IPS-18c (cell line): Measurements from ENCODE around the gene EHBP1L1.

Experiments used
- H3K4me3 ChIP-seq: 2 replicates; pipeline ENCODE4 v1.7.0; 2013; ENCODE audit warnings: low read depth, mild to moderate bottlenecking, low read length, moderate library complexity; ENCODE audit not compliant: insufficient read depth
- H3K9me3 ChIP-seq: one replicate; pipeline ENCODE4 v1.6.1; 2013; ENCODE audit warnings: mild to moderate bottlenecking, low read length, moderate library complexity; ENCODE audit not compliant: control insufficient read depth, insufficient read depth

EHBP1L1 gene

DNA sequence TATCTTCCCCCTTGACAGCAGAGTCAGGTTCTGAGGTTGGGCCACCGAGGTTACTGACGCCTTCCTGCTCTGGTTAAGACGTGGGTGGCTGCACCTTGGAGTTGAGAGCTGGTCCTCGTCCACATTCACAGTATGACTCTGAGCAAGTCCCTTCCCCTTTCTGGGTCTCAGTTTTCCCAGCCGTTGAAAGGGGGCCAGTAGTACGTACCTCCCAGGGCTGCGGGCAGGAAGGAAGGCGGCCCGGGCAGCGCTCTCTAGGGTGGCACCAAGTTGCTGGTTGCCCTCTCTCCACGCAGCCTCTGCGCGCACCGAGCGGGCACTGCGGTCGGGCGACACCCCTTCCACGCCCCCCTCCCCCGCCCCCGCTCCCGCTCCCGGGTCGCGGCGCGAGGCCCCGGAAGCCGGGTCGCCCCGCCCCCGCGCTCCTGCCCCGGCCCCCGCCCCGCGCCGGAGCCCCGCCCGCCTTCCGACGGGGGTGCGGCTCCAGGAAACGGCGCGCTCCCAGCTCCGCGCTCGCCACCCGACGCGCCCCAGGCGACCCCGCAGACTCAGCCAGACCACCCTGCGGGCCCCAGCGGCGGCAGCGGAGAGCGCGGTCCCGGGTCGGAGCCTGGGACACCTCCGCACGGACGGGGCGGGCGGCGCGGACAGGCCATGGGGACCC lies at the start of gene EHBP1L1:
Gene EHBP1L1 (plus strand): TSS at position 486 of the 664 bp plus-strand sequence. CDS start 250 bp downstream, outside the sequence.
- peak within 1 kb of the TSS; percentile 46 for H3K4me3 ChIP-seq
- peaks cover 2% of the 10 kb centered on the region for H3K9me3 ChIP-seq

DNA sequence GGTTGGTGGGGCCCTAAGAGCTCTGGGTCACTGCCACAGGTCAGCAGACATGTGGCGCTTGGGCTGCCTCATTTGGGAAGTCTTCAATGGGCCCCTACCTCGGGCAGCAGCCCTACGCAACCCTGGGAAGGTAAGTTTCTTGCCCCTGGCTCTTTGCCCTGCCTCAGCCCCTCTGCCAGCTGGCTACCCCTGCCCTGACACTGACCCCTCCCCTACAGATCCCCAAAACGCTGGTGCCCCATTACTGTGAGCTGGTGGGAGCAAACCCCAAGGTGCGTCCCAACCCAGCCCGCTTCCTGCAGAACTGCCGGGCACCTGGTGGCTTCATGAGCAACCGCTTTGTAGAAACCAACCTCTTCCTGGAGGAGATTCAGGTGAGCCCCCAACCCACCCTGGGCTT lies 49.1 kb upstream of the EHBP1L1 start:
- no peaks in the 10 kb centered on the region for H3K9me3 ChIP-seq
- H3K4me3 ChIP-seq: no peak overlapping the region

DNA sequence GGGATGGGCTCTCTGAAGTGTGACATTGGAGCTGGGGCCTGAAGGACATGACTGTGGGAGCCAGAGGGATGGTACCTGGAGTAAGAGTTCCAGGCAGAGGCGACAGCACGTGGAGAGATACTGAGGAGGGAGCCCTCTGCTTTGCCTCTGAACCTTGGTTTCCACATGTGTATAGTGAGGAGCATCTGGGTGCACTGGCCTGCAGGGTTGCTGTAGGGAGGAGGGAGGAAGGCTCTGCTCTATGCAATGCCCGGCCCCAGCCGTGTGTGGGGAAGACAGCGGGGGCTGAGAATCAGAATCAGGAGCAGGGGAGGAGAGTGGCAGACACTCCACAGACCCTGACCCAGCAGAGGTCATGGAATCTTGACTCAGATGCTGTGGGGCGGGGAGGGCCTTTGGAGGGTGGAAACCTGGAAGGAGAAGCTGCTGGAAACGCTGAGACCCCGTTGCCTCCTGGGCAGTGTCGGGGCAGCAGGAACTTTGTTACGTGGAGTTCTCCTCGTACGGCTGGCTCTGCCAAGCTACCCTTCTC lies 47.0 kb upstream of the EHBP1L1 start:
- H3K9me3 ChIP-seq: no peaks in the 10 kb centered on the region
- H3K4me3 ChIP-seq: no peak overlapping the region

DNA sequence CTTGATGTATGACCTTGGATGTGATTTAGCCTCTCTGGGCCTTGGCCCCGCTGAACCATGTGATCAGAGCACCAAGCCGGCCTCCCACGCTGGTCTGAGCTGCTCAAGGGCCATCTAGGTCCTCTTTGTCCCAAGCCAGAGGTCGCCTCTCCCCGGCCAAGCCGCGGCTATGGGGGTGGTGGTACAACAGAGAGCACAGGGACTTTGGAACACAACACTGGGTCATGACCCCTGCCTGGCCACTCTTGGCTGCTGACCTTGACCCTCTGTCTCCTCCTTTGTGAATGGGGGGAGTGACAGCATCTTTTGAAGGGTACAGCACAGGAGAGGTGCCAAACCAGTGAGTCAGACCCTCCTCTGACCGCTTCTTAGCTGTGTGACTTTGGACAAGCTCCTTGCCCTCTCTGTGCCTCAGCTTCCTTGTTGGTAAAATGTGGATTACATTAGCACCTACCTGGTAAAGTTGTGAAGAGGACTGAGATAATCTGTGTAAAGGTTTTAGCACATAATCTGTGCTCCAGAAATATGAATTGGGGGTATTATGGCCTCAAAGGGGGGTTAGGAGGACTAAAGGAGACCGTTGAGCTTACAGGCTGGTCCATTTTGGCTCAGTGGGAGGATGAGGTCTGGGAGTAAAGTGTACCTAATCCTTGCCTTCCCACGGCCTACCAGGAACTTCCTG lies 46.2 kb upstream of the EHBP1L1 start:
- no peak overlapping the region for H3K4me3 ChIP-seq
- H3K9me3 ChIP-seq: no peaks in the 10 kb centered on the region

DNA sequence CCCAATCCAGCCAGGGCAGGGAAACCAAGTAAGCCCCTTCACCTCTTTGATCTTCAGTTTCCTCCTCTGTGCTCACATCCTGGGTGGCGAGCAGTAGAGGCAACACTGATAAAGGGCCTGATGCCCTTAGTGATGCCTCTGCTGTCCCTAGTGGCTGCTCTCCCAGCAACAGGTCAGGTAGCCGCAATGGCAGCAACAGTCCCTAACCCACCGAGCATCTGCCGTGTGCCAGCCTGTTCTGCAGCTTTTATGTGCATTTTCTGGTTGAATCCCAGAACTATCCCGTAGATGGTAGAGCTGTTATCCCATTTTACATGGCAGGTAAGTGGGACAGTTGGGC lies 45.7 kb upstream of the EHBP1L1 start:
- Histone ChIP-seq H3K9me3 (no peaks in the 10 kb centered on the region), H3K4me3 (no peak overlapping the region)

DNA sequence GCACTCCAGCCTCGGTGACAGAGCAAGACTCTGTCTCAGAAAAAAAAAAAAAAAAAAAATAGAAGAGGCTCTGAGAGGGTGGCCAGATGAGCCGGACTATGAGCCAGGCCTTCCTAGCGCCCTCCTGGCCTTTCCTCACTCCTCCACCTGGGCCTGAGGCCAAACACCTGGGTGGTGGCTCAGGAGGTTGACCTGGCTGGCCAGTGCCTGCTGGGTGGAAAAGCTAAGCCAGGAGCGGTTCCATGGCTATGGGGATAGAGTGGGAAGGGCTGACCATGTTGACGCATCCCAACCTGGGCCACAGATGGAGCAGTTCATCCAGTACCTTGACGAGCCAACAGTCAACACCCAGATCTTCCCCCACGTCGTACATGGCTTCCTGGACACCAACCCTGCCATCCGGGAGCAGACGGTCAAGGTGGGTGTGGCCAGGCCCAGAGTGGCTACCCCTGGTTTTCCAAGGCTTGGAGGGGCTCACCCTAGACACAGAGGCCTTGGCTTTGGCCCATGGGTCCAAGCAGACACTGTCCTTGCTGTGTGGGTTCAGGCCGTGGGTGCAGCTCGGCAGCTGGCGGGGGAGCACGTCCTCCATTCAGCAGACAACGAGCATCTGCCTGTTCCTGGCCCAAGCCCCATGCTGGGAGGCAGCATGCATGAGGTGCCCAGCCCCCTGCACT lies 43.3 kb upstream of the EHBP1L1 start:
- Histone ChIP-seq H3K9me3 (no peaks in the 10 kb centered on the region), H3K4me3 (no peak overlapping the region)

DNA sequence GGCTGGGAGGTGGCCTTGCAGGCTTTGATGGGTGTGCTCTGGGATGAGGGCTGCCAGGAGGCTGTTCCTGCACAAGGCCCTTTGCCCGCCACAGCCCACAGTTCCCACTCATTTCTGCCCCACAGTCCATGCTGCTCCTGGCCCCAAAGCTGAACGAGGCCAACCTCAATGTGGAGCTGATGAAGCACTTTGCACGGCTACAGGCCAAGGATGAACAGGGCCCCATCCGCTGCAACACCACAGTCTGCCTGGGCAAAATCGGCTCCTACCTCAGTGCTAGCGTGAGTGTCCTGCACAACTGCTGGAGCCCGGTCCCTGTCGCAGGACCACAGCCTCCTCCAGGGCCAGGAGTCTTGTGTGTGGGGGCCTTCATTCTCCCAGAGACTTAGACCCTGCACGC lies 40.8 kb upstream of the EHBP1L1 start:
- no peak overlapping the region for H3K4me3 ChIP-seq
- H3K9me3 ChIP-seq: peaks cover 2% of the 10 kb centered on the region

DNA sequence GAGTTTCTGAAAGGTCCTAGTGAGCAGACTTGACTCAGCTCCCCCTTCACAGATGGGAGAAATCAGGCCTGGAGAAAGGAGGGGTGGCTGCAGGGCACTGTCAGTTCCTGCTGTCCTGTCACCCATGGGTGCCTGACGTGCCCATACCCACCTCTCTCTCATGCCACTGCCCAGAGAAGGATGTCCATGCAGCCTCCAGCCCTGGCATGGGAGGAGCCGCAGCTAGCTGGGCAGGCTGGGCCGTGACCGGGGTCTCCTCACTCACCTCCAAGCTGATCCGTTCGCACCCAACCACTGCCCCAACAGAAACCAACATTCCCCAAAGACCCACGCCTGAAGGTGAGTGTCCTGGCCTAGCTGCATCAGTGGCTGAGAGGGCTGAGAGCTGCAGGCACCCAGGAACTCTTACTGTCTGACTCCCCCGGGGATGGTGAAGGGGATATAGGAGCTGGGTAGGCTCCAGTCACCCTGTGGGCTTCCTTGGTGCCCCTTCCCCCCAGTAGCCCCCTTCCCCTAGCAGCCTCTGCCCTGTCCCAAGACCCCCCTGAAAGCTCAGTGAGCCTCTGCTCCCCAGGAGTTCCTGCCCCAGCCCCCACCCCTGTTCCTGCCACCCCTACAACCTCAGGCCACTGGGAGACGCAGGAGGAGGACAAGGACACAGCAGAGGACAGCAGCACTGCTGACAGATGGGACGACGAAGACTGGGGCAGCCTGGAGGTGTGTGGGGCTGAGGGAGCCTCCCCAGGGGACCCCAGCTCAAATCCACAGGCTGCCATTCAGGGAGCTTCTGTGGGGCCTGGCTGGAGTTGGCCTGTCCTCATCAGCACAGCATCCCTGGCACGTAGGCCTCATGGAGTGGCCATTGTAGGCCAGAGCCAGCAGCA lies 39.2 kb upstream of the EHBP1L1 start:
- peaks cover 2% of the 10 kb centered on the region for H3K9me3 ChIP-seq
- H3K4me3 ChIP-seq: no peak overlapping the region

DNA sequence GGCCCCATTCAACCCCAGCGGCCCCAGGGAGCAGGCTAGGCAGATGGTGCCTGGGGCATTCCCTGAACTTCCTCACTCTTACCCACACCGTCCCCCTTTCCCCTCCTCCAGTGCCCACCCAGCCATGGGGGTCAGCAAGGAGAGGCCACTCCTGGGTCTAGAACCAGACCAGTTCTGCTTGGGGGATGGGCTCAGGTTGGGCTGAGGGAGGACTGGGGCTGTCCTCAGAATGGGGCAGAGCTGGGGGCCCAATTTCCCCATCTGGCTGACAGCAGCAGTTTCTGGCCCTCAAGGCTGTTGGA lies 38.6 kb upstream of the EHBP1L1 start:
- H3K4me3 ChIP-seq: no peak overlapping the region
- peaks cover 2% of the 10 kb centered on the region for H3K9me3 ChIP-seq

DNA sequence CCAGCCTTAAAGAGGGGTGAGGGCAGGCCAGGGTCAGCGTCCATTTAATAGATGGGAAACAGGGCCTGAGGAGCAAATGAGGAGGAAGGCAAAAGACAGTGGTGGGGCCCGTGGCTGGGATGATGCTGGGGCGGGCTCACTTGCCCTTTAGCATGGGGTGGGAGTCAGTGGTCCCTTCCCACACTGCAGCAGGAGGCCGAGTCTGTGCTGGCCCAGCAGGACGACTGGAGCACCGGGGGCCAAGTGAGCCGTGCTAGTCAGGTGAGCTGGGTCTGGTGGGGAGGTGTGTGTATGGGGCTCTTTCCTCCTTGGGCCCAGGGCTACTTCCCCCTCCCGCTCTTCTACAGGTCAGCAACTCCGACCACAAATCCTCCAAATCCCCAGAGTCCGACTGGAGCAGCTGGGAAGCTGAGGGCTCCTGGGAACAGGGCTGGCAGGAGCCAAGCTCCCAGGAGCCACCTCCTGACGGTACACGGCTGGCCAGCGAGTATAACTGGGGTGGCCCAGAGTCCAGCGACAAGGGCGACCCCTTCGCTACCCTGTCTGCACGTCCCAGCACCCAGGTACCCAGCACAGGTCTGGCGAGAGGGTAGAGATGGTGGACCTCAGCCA lies 38.1 kb upstream of the EHBP1L1 start:
- peaks cover 2% of the 10 kb centered on the region for H3K9me3 ChIP-seq

DNA sequence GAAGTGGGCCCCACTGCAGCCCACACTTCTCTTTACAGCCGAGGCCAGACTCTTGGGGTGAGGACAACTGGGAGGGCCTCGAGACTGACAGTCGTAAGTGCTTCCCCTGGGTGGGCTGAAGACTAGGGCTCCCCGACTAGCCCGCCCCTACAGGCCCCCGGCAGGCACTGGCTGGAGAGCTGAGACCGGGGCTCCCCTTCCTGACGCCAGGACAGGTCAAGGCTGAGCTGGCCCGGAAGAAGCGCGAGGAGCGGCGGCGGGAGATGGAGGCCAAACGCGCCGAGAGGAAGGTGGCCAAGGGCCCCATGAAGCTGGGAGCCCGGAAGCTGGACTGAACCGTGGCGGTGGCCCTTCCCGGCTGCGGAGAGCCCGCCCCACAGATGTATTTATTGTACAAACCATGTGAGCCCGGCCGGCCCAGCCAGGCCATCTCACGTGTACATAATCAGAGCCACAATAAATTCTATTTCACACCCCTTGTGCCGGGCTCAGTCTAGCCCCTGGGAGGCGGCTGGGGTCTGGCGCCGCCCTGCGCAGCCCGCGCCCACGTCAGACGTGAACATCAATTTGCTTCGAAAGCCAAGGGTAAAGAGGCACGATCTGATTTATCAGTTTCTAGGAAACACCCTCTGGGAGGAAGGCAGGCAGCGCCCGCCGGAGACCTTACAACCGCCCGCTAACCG lies 37.5 kb upstream of the EHBP1L1 start:
- Histone ChIP-seq H3K4me3 (no peak overlapping the region), H3K9me3 (peaks cover 2% of the 10 kb centered on the region)

More for the DNA sequence above, 38.1 kb upstream of the EHBP1L1 start:
- H3K4me3 ChIP-seq: no peak overlapping the region

DNA sequence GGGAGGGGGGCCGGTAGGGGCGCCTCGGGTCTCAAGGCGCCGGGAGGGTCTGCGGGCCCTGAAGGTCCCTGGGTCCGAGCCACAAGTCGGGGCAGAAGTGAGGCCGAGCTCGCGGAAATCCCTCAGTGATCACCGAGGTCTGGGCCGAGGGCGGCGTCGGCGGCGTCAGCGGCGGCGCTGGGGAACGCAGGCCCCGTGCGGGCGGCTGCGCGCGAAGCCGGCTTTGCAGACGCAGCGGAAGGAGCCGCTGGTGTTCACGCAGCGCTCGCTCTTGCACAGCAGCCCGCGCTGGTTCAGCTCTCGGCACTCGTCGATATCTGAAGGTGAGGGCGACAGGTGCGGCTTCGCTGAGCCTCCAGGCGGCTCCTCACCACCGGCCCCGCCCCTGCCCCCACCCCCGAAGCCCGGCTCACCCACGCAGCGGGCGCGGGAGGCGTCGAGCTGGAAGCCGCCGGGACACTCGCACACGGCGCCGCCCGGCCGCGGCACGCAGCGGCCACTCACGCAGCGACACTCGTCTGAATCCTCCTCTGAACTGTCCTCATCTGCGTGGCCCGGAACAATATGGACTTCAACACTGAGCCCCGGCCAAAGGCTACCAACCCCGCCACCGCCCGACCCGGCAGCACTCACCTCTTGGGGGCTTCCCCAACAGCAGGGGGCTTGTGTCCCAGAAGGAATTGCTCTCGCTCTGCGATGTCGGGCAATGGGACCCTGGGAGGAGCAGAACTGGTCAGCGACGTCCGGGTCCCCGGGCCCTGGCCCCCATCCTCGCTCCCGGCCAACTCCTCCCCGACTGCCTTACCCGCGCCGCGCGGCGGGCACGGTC lies 36.7 kb upstream of the EHBP1L1 start:
- Histone ChIP-seq H3K9me3 (peaks cover 2% of the 10 kb centered on the region), H3K4me3 (peak overlapping the region; percentile 54)

DNA sequence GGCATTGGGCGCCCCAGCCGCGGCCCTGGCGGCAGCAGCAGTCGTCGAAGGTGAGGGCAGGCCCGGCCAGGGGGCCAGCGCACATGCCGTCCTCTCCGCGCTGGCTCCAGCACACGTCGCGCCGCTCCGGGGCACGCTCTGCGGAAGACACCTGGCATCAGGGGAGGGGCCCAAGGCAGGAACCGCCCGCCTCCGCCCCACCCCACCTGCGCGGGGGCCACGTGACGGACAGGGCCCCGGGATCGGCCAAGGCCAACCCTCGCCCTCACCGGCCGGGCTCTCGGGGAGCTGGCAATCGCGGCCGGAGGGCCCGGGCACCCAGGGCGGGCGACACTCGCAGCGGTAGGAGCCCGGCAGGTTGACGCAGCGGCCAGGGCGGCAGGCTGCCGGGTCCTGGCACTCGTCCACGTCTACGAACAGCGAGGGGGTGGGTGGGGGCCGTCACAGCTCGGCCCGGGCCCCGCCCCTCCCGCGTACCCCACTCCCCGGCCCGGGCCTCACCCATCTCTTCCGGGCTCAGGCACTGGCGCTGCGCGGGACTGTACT lies 36.0 kb upstream of the EHBP1L1 start:
- Histone ChIP-seq H3K9me3 (peaks cover 2% of the 10 kb centered on the region), H3K4me3 (peak overlapping the region; percentile 54)

DNA sequence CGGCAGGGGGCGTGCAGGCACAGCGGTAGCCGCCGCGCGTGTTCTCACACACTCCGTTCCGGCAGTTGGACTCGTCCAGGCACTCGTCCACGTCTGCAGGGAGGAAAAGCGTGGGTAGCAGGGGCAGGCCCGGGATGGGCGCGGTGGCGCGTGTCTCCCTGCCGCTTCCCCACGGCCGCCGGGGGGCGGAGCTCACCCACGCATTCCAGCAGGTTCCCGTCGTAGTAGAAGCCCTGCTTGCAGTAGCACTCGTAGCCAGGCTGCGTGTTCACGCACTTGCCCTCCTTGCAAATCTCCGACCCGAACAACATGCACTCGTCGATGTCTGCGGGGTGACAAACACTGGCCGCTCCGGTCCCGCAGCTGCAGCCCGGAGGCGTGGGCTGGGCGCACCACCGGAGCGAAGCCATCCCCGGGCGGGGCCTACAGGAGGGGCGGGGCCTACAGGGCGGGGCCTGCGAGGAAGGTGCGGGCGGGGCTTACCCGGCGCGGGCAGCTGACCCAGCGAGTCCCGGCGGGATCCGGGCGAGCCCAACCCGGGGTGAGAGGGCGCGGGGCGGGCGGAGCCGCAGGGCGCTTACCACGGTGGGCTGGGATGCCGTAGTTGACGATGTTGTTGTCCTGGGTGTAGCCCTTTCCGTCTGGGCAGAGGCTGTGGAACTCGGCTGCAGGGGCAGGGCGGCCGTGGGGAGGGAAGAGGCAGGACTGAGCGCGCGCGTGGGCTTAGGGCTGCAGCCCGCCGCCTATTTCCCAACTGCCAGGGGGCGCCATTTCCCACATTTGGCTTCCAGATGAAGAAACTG lies 35.4 kb upstream of the EHBP1L1 start:
- H3K9me3 ChIP-seq: peaks cover 2% of the 10 kb centered on the region
- H3K4me3 ChIP-seq: peak overlapping the region; percentile 63
